NOMO-1 (cell line): ENCODE measurements around the gene C10orf90.

Experiments used
- DNase-seq, 2 experiments: peaks; one replicate each; lab custom pipeline; 2025; ENCODE audit not compliant: unreplicated experiment in 2 of 2; lab: John Stamatoyannopoulos, UW

C10orf90 gene

DNA sequence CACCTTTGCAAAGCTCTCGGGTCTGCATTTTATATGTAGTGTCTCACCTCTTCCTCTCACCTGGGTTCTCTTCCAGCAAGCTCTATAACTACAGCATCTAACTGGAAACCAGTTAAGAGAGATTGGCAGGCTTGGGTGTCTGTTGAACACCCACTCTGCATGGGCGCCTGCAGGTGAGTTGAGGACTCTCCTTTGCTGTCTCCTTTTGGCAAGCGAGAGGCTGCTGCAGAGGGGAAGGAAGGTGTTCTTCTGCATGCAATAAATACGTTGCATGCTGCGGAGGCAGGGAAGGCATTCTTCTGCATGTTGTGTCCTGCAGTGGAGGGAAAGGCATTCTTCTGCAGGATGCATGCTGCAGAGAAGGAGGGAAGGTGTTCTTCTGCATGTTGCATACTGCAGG, 200.8 kb downstream of the C10orf90 start:
- DNase-seq = no peak

DNA sequence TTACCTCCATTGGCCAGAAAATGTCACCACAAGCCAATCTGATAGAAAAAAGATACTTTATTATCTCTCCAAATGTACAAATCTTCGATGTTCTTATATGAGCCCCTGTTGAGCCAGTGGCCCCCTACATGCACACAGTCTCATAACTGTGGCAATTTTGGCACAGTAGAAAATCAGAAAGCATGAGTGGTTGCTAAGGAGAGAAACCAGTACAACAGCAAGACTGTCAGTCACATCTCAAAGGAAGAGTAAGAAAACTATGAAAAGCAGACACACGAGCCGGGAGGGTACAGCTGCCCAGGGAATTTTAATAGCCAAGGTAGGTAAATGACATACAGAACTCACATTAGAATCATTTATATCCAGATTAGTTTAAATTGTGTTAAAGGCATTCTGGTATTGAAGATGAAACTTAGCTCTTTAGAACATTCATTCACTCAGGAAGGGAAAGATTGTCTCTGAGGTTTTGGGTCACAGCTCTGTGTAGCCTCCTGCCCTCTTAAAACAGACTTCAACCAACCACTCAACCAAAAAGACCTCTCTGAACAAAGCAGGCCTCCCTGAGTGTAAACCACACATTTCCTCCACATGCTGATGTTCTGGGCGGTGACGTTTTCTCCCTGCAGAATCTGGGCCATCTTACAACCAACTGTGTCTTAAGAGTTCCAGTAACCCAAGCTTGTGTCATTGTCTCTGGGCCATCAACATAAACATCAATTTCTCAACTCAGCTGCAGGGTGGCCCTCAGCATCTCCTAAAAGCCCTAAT, 201.4 kb downstream of the C10orf90 start:
- no peak for DNase-seq

DNA sequence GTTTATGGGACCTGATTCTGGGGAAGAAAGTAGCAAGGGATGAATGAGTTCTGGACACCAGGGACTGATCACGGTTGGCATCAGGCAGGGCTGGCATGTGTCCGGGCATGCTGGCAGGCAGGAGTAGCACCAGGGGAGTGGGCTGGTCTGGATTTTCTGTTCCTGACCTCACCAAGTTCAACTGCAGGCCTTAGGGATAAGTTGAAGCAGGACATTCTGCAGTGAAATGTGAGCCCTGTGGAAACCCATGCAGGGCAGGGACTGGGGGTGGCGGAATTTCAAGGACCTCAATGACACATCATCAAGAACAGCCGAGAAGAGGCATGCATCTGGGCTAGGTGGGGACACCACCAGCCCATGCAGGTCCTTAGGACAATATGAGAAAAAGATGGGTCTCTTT, 202.0 kb downstream of the C10orf90 start:
- no peak for DNase-seq

DNA sequence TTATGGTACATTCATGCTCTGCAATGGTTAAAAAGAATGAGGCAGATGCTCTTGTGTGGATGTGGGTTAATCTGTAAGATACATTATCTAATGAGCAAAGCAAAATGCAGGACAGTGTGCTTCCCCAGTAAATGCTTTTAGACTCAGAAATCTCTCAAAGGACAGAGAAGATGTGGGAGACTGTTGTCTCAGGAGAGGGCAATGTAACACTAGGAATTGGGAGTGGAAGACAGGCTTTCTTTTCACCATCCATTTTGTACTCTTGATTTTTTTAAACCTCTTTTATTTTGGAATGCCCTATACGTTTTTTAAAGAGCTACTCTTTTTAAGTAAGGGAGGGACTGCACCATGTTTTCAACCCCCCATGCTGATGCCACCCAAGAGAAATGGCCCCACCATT, 204.7 kb downstream of the C10orf90 start:
- no peak for DNase-seq

DNA sequence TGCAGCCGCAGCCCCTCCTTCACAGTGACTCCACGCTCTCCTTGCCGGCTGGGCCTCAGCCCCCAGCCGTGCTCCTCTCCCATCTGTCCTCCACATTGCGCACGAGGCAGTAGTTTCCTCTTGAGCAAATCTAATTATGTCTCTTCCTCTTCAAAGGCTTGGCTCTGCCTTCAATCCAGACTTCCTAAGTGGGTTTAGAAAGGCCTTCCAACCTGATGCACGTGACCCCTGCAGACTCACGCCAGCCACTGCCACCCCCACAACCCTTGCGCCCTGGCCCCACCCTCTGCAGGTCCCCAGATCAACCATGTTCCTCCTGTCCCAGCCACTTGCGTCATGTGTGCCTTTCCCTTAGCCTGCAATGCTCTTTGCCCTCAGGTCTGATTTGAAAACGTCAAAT, 207.2 kb downstream of the C10orf90 start:
- DNase-seq = no peak

DNA sequence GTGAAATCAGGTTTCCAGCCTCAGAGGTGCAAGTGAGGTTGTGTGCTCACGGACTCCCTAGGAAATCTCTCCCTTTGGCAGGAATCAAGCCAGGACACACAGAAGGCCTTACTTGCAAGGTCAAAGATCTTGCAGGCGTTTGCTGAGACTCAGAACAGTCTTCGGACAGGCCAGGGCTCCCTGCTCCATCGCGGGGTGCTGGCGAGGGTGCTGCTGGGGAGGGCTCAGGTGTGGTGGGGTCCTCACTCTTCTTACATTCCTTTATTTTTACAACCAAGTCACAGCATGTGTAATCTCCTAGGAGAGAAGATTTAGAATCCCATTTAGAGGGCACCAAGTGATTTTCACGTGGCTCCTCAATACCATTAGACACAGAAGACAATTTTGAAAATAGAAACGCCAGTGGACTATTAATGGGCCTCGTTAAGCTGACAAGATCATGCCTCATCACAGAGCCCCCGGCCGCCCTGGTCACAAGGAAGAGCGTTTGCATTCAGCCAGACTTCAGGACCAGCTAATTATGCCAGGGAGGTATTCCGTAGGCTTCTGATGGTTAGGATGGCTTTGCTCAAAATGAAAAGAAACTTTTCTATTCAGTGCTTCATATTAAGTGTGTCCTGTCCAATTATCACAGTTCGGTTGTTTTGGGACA, 209.1 kb downstream of the C10orf90 start:
- no peak for DNase-seq

DNA sequence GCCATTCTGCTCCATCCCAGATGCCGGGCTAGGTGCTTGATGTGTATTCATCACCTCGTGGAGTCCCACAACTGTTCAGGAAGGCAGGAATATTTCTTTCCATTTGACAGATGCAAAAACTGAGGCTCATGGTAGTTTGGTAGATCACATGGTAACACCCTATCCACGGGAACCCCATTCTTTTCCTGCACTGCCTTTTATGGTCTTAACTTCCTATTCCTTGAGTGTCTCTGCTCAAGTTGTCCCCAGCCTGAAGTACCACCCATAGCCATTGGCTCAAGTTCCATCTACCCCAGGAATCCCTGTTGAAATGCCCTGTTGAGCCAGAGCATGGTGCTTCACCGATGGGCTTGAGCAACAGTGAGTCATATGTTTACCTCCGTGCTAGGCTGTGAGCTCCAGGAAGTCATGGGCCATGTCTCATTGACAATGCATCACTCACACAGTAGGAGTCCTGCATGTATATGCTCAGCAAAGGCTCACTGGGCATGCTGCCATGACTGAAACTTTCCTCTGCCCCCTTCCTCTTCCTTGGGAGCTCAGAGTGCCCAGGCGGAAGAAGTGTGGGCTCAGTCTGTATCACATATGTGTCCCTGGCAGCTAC, 210.5 kb downstream of the C10orf90 start:
- DNase-seq = no peak

DNA sequence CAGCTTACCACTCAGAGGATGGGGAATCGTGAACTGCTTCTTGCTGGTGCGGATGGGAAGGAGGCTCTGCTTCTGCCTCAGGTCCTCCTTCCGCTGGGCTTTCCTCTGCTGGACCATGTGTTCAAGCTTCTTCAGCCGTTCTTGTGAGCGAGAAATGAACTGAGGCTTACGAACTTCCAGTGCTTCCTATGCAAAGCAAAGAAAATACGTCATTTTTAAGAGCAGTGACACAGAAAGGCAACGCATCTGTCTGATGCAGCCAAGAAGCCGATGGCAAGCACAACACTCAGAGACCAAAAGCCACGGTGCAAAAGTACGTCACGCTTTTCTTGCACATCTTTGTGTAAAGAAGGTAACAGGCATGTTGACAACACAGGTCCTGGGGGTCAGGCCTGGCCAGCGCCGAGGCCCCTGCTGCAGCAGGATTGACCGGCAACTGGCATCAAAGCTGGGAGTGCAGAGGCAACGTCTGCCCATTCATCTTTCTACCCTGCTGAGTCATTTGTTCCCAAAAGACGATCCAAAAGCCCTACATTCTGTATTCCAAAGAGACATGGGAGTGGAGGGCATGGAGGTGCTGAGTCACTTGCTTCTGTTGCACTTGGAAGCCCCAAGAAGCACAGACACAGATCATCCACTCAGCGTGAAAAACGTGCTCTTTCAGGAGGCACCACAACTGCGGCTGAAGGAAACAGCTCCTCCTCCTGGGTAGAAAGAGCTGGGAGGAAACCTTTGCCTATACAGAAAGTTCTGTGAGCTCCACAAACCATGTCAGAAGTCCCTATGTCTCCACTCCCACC, 211.3 kb downstream of the C10orf90 start:
- DNase-seq = no peak

DNA sequence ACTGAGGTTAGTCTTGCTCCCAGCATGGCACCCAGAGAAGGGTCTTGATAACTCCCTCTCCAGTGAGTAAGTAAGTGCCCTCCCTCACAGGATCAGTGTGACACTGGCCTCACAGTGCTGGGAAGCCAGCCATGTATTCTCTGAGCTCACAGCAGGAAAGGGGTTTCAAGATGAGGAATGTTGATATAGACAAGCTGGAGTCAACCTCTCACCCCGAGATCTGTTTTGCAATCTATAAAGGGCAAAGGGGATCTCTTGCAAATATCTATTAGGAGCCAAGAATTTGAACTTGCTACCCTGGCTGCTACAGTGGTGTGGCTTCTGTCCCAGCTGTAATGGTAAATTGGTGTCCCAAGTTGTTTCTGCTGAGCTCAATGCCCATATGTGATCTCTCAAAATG, 212.0 kb downstream of the C10orf90 start:
- no peak for DNase-seq

DNA sequence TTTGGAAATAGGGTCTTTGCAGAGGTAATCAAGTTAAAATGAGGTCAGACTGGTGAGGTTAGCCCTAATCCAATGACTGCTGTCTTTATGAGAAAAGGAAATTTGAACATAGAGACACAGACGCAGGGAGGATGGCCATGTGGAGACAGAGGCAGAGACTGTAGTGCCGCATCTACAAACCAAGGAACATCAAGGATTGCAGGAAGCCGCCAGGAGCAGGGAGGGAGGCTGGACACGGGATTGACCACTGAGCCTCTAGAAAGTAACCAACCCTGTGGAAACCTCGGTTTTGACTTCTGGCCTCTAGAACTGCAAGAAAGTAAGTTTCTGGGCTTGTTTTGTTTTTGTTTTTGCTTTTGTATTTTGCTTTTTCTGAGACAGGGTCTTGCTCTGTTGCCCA, 213.9 kb downstream of the C10orf90 start:
- no peak for DNase-seq

DNA sequence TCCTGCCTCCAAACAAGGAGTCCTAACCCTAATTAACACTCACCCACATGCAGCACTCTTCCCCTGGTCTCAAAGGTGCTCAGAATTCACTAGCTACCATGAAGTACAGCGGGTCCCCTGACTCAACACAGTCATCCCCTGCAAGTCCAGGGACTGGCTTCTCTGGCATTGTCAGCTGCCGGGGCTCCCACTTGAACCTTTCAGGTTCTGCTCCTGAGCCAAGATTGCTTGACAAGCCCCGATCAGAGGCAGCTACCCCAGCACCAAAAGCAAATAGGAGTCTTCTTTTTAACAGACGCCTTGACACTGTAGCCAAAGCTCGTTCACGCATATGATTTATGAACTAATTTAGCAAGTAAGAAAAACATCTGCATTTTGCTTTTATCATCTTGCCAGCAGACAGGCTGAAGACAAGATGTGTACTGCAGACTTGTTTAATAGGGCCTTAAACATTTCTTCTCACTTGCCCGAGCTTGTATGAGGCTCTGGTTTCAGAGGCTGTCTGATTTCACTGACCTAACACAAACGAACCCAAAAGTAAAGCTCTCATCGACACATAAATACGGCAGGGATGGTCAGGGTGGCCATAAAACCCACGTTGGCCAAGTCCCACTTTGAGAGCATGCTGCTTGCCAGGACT, 214.6 kb downstream of the C10orf90 start:
- DNase-seq = no peak

DNA sequence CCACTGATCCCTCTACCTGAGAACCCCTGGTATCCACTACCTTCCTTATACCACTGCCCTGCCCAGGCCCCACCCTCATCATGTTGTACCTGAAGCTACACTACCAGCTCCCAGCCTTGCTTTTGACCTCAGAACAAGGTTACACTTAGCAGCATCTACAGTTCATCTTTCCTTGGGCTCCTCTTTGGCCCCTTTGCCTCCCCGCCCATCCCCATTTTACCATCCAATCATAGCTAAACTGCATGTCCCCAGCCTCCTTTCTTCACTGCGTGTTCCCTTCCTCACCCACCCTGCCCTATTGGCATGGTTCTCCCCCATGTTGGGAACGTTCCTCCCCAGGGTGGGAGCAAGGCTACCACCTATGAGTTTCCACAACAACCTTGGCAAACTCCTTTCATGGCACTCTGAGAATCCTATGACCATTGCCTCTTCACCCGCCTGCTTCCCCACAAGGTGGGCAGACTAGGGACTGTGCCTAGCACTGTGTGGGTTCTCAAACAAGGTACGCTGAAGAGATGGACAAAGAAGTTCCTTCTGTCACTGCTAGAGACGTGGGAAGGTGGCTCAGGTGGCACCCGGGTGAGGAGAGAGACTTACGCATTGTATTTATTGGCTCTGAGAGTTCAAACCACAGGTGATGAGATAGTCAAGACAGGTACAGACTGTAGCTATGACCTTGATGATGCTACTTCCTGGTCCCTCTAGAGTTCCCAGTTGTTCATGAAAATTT, 215.3 kb downstream of the C10orf90 start:
- no peak for DNase-seq

DNA sequence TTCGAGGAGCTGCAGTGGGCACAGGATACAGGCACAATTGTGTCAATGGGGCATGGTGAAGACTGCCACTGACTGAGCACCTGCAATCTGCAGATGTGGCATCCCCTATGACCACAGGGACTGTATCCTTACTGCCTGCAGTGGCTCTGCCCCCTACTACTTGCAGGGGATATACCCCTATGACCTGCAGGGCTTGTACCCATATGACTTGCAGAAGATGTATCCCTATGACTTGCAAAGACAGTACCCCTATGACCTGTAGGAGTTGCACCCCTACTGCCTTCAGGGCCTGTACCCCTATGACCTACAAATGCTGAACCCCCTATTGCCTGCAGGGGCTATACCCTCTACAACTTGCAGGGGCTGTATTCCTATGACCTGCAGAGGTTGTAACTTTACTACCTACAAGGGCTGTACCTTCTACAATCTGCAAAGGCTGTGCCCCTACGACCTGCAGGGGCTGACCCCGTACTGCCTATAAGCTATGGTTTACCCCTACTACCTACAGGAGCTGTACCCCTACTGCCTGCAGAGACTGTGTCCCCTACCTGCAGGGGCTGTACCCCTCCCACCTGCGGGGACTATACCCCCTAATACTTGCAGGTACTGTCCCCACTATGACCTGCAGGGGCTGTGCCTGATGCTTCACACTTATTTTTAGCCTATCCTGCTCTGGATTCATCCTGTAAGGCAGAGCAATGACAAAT, 216.3 kb downstream of the C10orf90 start:
- DNase-seq = no peak

DNA sequence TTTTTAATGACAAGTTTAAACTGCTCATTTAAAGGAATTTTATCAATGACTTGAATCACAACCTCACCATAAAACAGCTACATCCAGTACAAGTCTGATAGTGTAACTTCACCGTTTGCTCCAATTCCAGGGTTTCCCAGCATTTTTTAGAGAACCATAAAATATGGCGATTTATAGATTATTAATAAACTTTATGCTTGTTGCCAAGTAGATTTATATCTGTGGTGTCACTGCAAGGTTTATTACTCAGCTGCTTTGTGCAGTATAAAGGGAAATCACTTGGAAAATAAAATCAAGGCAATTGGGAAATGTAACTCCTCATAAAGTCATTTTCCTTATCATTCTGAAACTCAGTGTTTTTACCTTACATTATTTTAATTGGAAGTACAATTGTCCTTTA, 218.2 kb downstream of the C10orf90 start:
- no peak for DNase-seq

DNA sequence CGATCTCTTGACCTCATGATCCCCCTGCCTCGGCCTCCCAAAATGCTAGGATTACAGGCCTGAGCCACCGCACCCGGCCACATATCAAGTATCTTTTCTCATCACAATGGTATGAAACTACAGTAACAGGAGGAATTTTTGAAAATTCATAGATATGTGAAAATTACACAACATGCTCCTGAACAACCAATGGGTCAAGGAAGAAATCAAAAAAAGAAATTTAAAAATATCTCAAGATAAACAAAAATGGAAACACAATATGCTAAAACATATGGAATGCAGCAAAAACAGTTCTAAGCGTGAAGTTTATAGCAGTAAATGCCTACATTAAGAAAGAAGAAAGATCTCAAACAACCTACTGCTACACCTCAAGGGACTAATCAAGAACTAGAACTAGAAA, 222.4 kb downstream of the C10orf90 start:
- DNase-seq = no peak

DNA sequence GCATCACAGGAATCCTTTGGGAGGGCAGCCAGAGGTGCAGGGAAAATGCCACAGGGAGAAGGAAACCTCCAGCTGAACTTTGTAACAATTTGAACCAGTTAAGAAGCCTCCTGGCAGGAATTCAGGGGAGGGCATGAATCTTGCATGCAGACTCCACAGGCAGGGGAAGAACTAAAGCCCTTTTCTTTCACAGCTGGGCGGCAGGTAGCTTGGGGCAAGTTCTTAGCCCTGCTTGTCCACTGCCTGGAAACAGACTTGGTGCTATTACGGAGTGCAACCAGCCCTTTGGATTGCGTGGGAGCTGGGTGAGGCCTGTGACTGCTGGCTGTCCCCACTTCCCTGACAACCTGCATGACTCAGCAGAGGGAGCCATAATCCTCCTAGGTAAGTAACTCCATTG, 230.6 kb downstream of the C10orf90 start:
- no peak for DNase-seq

DNA sequence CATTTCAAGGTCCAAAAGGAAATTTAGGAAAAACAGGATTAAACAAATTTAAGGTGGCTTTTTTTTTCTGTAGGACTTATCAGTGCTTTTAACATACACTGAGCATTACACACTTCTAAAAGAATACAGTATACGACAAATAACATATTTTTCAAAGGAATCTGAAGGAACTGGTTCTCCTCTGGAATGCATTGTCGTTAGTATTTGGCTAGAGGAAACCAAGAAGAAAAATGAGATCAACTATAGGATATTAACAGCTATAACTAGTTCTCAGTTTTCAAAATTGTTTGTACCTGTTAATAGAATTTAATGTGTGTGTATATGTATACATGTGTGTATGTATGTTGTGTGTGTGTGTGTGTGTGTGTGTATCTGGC, 232.1 kb downstream of the C10orf90 start:
- DNase-seq = no peak

DNA sequence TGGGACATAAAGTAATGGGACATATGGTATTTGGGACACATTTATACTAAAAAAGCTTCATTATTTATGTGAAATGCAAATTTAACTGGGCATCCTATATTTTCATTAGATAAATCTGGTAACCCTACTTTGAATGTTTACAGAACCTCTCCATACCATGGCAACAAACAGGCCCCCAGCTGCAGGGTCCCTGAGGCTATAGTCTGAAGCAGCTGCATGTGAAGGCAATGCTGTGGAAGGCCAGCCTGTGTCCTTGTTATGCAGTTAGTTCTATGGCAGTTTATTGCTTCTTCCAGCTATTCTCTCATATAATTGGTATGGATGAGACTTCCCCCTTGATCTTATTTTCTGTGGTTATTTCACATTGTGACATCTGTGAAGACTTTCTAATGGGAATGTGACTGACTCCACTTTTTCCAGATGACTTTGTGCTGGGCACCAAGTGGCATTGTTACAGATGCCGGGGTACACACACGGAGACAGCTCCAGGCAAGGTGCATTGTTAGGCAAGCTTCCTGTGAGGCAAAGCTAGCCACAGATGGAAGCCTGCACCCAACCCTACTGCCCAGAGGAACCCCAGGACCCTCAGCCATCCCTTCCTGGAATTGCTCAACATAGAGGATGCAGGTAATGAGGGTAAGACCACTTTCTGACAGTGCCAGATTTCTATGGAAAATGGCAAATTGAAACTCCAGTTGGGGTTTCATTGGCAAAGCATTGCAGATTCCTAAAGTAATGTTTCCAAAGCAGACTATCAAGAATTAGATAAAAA, 232.7 kb downstream of the C10orf90 start:
- DNase-seq = no peak

DNA sequence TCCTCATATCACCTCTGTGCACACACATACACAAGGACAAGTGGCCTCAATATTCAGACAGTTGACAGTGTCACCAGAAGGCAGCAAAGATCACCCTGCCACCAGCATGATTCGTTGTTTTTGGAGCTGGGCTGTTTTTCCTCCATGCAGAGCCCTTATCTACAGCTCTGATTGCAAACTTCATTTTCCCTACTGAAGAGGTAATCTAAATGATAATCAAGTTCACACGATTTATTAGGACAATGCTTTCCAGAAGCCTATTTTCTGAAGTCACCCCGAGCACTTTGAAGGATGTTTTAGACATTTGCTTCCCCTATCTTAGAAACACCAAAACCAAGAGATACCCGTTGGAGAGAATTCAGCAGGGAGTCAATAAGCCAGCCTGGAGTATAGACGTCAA, 236.3 kb downstream of the C10orf90 start:
- no peak for DNase-seq
